HepG2 (cell line): ENCODE results near the gene RAB34. TPM values are rescaled to one million over a fixed set of nuclear protein-coding genes. Genes with fewer than 3 reads are reported as not detected.

Experiments used
- BCL6 ChIP-seq: IDR thresholded peaks from 2 replicates; pipeline ENCODE4 v1.6.1; 2016; ENCODE audit warnings: missing genetic modification reagents, missing compliant biosample characterization
- CAMTA2 ChIP-seq: sonication (generic); formaldehyde crosslinking; IDR thresholded peaks from 2 replicates; pipeline ENCODE4 v1.4.0; 2020; ENCODE audit warnings: mild to moderate bottlenecking, missing genetic modification reagents, borderline replicate concordance
- ERF ChIP-seq: IDR thresholded peaks from 2 replicates; pipeline ENCODE4 v1.6.1; 2018; ENCODE audit warnings: missing biosample characterization, missing genetic modification reagents
- FOXA3 ChIP-seq: IDR thresholded peaks from 2 replicates; pipeline ENCODE4 v1.6.1; 2016; ENCODE audit warnings: missing genetic modification reagents, missing compliant biosample characterization
- HHEX ChIP-seq: IDR thresholded peaks from 2 replicates; pipeline ENCODE4 v1.6.1; 2016; ENCODE audit warnings: control low read depth
- KIAA2018 ChIP-seq: sonication (generic); formaldehyde crosslinking; IDR thresholded peaks from 2 replicates; pipeline ENCODE4 v1.5.0; 2020; ENCODE audit warnings: mild to moderate bottlenecking, missing genetic modification reagents, borderline replicate concordance
- KLF15 ChIP-seq: sonication (generic); formaldehyde crosslinking; IDR thresholded peaks from 2 replicates; pipeline ENCODE4 v1.8.1; 2023; ENCODE audit warnings: borderline replicate concordance, mild to moderate bottlenecking, inconsistent platforms, missing genetic modification reagents, mixed read lengths
- MAZ ChIP-seq, 2 experiments: sonication (generic) in 1 of 2; formaldehyde crosslinking in 1 of 2; IDR thresholded peaks; 2 replicates each; pipeline versions ENCODE4 v1.5.0 to v1.6.1; 2012 to 2020; ENCODE audit warnings: low read depth in 2 of 2, mild to moderate bottlenecking in 2 of 2, borderline replicate concordance in 1 of 2, improper control_type of control experiment in 1 of 2, low read length in 1 of 2, missing genetic modification reagents in 1 of 2, moderate library complexity in 1 of 2
- NR2F1 ChIP-seq, 2 experiments: fragments of 450-650 bp in 1 of 2; formaldehyde crosslinking in 1 of 2; IDR thresholded peaks; 2 replicates each; pipeline versions ENCODE4 v1.5.0 to v1.6.1; 2016 to 2020; ENCODE audit warnings: mild to moderate bottlenecking in 1 of 2, missing compliant biosample characterization in 1 of 2, missing genetic modification reagents in 1 of 2, moderate library complexity in 1 of 2
- ZNF12 ChIP-seq: sonication (generic); formaldehyde crosslinking; IDR thresholded peaks from 2 replicates; pipeline ENCODE4 v1.5.0; 2020; ENCODE audit warnings: missing genetic modification reagents
- ZNF775 ChIP-seq: sonication (generic); formaldehyde crosslinking; IDR thresholded peaks from 2 replicates; pipeline ENCODE4 v1.4.0; 2020; ENCODE audit warnings: missing genetic modification reagents, mild to moderate bottlenecking, moderate library complexity, borderline replicate concordance
- ZNF878 ChIP-seq: sonication (generic); formaldehyde crosslinking; IDR thresholded peaks from 2 replicates; pipeline ENCODE4 v1.8.1; 2023; ENCODE audit warnings: mild to moderate bottlenecking, missing genetic modification reagents, moderate library complexity
- polyA plus RNA-seq, 8 experiments: library from polyadenylated mRNA; depleted of rRNA in 3 of 8; stranded (reverse) in 7 of 8; unstranded in 1 of 8; fragments of >200 nt; fragmentation: Illumina TruSeq in 4 of 8; extraction: Trizol in 4 of 8; gene quantifications; 2 replicates each; pipeline versions ENCODE4 v1.2.1 to v1.2.3, GENCODE V29; 2011 to 2016; ENCODE audit warnings: low read depth in 4 of 8, missing spikeins in 1 of 8, mixed read lengths in 1 of 8; ENCODE audit not compliant: insufficient read depth in 1 of 8
- total RNA-seq, 5 experiments: library from RNA; depleted of rRNA; stranded (reverse); fragments of >200 nt; fragmentation: Illumina TruSeq; extraction: Trizol; gene quantifications; 2 replicates each; pipeline ENCODE4 v1.2.3, GENCODE V29; 2016; ENCODE audit warnings: low read depth in 1 of 5
- TF ChIP-seq, protein P1 (sequence below): IDR thresholded peaks from 2 replicates; pipeline ENCODE4 v1.6.1; 2016; ENCODE audit warnings: low read depth, control low read depth
- TF ChIP-seq, protein P2 (sequence below): sonication (generic); formaldehyde crosslinking; IDR thresholded peaks from 2 replicates; pipeline ENCODE4 v1.4.0; 2020; ENCODE audit warnings: missing genetic modification reagents
- TF ChIP-seq, protein P3 (sequence below): sonication (generic); formaldehyde crosslinking; IDR thresholded peaks from 2 replicates; pipeline ENCODE4 v1.8.0; 2022; ENCODE audit warnings: missing genetic modification reagents, mild to moderate bottlenecking, borderline replicate concordance

The RAB34 gene
- total and polyA plus RNA-seq, 2 of the 13 experiments (the other 11 are each of a cell fraction or from before 2014, with no cell fraction given) = 0.49 TPM; not detected in 1

- TF ChIP-seq KIAA2018 = no peak
- TF ChIP-seq MAZ (IDR thresholded peaks at IDR 0.05; ENCODE audit: borderline replicate concordance, low read depth, low read length) = no peak; the same call in 1 of the 2 replicates
- no peak for TF ChIP-seq MAZ (CRISPR knock-in tag; IDR thresholded peaks at IDR 0.05; ENCODE audit: low read depth)
- TF ChIP-seq KLF15 (CRISPR knock-in tag) = no peak
- no peak for TF ChIP-seq ZNF878
- no peak for TF ChIP-seq ZNF12 (CRISPR knock-in tag)
- TF ChIP-seq, protein P1, sequence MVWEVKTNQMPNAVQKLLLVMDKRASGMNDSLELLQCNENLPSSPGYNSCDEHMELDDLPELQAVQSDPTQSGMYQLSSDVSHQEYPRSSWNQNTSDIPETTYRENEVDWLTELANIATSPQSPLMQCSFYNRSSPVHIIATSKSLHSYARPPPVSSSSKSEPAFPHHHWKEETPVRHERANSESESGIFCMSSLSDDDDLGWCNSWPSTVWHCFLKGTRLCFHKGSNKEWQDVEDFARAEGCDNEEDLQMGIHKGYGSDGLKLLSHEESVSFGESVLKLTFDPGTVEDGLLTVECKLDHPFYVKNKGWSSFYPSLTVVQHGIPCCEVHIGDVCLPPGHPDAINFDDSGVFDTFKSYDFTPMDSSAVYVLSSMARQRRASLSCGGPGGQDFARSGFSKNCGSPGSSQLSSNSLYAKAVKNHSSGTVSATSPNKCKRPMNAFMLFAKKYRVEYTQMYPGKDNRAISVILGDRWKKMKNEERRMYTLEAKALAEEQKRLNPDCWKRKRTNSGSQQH (CRISPR knock-in tag) = no peak
- peak; percentile 43; the same call in 1 of the 2 replicates for TF ChIP-seq BCL6
- no peak for TF ChIP-seq NR2F1 (CRISPR knock-in tag; IDR thresholded peaks at IDR 0.05)
- TF ChIP-seq, protein P2, sequence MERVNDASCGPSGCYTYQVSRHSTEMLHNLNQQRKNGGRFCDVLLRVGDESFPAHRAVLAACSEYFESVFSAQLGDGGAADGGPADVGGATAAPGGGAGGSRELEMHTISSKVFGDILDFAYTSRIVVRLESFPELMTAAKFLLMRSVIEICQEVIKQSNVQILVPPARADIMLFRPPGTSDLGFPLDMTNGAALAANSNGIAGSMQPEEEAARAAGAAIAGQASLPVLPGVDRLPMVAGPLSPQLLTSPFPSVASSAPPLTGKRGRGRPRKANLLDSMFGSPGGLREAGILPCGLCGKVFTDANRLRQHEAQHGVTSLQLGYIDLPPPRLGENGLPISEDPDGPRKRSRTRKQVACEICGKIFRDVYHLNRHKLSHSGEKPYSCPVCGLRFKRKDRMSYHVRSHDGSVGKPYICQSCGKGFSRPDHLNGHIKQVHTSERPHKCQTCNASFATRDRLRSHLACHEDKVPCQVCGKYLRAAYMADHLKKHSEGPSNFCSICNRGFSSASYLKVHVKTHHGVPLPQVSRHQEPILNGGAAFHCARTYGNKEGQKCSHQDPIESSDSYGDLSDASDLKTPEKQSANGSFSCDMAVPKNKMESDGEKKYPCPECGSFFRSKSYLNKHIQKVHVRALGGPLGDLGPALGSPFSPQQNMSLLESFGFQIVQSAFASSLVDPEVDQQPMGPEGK (CRISPR knock-in tag) = peak; percentile 52; the same call in 1 of the 2 replicates
- TF ChIP-seq CAMTA2 (CRISPR knock-in tag) = no peak
- peak; percentile 39 for TF ChIP-seq FOXA3 (CRISPR knock-in tag)
- TF ChIP-seq ERF (CRISPR knock-in tag) = peak; percentile 90
- TF ChIP-seq, protein P3, sequence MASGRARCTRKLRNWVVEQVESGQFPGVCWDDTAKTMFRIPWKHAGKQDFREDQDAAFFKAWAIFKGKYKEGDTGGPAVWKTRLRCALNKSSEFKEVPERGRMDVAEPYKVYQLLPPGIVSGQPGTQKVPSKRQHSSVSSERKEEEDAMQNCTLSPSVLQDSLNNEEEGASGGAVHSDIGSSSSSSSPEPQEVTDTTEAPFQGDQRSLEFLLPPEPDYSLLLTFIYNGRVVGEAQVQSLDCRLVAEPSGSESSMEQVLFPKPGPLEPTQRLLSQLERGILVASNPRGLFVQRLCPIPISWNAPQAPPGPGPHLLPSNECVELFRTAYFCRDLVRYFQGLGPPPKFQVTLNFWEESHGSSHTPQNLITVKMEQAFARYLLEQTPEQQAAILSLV (CRISPR knock-in tag) = no peak
- no peak for TF ChIP-seq HHEX
- TF ChIP-seq ZNF775 (CRISPR knock-in tag) = no peak
Measured at GRCh38 chr17:28750178-28751047, 32.7 kb upstream of the RAB34 start (continued).
